Stimulated activated CD4-positive, alpha-beta T cell treated with anti-CD3 and anti-CD28 coated beads, Interleukin-1b, Interleukin-23, amount 100 ng/mL, for 4 hours (primary cell): ENCODE measurements around the gene LCE1E.

Experiments used
- DNase-seq, 2 donors: peaks; one replicate each; pipeline ENCODE4 v3.0.0-alpha.2; 2020; ENCODE audit warnings: low read depth in 2 of 2

Gene LCE1E

DNA sequence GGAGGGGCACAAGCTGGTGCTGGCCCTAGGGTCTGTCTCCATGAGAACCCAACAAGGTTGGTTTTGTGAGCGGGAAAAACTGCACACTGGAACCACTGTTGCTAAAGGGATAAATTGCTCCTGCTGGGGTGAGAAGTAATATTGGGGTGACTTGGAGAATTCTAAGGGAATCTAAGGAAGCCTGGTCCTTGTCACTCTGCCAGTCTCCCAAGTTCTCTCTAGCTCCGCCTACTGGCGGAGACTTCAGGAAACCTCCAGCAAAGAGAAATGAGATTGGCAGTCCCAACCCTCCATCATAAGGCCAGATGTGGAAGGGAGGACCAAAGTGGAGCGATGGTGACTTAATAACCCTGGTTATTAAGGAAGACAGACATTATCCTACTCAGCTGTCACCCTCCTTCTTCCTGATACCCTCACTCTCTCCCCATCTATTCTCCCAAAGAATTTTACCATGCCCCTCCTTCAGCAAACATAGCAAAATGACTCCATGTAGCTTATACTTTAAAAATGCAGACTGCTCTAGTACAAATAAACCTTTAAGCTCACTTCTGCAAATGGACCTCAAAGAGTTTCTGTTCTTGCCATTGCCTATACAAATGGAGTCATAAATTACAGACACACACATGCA is 8.4 kb upstream of the LCE1E start:
- no peak for DNase-seq

DNA sequence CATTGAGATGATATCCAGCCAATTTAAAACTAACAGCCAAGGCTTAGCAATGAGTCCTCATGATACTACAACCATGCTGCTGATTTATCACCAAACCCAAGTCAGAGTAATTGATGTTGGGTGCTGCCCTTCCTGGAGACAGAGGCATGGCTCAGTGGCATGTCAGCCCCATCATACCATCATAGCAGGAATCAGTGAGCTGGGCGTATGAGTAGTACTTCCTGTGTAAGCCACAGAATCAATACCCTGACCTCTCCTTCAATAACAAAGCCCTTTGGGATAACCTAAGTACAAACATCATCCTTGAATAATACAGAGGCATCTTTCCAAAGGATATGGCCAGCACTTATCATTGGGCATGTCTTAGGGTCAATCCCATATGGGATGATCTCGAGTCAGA is 3.0 kb upstream of the LCE1E start:
- no peak for DNase-seq

DNA sequence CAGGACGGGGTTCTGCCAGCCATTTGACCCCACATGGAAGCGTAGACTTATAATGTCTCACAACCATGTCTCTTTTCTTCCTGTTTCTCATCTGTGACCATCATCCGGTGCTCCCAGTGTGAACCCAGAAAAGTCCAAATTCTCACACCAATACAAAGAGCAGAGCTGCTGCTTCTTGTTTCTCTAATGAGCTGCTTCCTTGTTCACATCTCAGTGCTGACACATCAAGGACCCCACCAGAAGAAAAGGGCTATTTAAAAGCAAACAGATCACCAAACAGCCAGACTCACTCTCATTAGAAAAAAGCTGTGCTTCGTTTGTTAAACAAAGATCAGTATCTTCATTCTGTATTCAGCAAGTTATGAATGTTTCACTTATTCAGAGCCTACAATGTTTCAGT is 9.6 kb downstream of the LCE1E start:
- no peak for DNase-seq

DNA sequence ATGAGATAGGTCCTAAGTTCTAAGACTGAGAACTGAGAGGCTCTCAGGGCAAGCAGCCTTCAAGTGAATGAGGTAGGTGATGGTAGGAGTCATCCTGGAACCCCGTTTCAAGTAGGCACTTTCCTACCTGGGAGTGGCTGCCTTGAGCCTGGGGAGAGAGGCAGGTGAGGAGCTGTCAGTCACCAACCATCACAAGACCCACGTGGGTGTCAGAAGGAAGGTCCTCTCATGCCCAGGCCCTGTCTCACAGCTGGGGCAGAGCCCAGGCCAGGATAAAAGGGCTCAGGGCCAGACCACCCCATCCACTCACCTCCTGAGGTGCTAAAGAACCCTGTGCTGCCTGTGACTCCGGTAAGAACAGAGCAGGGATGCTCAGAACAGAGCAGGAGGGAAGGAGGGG is 10.4 kb downstream of the LCE1E start, which contains the start of gene LCE1D:
LCE1D (plus strand) TSS at position 301 of the 400 bp plus-strand sequence. CDS start 1,074 bp downstream, outside the sequence.
- no peak for DNase-seq

DNA sequence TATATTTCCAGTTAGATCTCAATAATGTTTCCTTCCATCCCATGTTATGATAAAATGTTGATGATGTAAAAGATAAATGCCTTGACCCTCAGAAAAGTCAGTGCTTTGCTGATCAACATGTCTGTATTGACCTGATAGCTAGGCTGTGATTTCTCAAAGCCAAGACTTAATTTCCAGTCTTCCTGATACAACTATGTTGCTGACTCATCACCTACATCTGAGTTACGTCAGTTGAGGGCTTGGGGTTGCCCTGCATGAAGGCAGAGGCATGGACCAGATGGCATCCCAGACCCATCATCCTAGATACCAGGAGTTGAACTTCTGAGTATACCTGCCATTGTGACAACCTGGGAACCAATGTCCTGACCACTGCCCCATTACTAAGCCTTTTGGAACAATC is 15.3 kb downstream of the LCE1E start:
- no peak for DNase-seq

DNA sequence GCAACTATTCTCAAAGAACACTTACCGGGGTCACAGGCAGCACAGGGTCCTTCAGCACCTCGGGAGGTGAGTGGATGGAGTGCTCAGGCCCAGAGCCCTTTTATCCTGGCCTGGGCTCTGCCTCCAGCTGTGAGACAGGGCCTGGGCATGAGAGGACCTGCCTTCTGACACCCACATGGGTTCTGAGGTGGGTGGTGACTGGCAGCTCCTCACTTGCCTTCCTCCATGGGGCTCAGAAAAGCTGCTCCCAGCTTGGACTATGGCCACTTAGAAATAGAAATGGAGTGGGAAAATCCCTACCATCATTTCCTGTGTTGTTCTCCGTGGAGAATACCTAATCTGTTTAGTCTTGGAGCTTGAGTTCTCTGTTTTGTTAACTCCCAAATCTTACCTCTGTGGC is 20.5 kb downstream of the LCE1E start, which contains the start of gene LCE1C:
LCE1C (minus strand) TSS at position 76 of the 400 bp plus-strand sequence. CDS start 1,173 bp downstream, outside the sequence.
- DNase-seq = no peak

DNA sequence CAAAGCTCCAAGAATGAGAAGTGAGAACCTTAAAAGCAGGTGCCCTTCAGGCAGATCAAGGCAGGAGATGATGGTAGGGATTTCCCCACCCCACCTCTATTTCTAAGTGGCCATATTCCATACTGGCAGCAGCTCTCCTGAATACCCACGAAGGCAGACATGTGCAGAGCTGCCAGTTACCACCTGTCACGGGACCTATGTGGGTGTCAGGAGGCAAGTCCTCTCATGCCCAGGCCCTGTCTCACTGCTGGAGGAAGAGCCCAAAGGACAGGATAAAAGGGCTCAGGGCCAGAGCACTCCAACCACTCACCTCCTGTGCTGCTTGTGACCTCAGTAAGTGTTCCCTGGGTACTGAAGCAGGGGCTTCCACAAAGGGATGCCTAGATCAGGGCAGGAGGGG is 25.0 kb downstream of the LCE1E start:
- DNase-seq = no peak

DNA sequence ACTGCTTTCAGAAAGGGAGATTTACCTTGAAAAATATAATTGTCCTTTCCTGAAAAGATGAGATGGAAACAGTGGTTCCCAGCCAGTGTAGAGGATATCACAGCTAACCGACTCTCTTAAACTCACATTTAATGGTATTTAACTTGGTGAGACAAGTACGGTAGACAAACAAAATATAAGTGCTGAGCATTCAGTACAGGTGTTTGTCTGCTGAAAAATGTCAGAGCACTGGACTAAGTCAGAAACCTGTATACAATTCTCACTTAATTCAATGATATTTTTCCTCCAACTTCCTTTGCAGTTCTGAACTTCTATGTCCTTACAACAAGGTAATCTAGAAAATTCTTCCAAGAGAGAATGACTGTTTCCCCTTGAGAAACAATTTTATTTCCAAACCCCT is 25.6 kb downstream of the LCE1E start, which contains the start of gene LCE1B:
LCE1B (plus strand) TSS at position 301 of the 400 bp plus-strand sequence. CDS start 476 bp downstream, outside the sequence.
- DNase-seq = no peak

DNA sequence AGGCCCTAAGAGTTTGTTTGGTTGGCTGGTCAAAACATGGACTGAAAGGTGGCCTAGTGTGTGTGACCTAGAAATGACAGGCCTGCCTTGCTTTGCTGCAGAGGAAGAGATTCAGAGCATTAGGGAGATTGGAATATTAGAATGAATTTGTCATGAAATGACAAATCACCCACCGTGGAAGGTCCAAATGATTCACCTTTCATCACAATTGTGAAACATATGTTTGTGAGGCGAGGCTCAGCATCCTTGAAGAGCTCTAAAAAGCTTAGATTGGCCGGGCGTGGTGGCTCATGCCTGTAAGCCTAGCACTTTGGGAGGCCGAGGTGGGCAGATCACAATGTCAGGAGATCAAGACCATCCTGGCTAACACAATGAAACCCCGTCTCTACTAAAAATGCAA is 31.3 kb downstream of the LCE1E start:
- no peak for DNase-seq

DNA sequence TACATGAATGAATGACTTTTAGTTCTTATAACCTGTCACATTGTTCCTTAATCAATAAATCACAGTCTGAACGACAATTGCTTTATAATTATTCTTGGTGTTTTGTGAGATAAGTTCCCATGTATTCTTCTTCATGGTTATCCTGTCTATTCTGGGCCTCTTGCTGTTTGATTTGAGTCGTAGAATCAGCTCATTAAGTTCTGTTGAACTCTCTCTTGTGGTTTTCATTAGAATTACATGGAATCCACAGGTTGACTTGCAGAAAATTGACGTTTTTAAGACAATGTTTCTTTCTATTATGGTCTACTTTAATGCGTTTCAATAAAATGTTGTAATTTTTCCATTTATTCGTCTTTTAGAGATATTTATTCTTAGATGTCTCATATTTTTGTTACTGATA is 37.2 kb downstream of the LCE1E start:
- no peak for DNase-seq

DNA sequence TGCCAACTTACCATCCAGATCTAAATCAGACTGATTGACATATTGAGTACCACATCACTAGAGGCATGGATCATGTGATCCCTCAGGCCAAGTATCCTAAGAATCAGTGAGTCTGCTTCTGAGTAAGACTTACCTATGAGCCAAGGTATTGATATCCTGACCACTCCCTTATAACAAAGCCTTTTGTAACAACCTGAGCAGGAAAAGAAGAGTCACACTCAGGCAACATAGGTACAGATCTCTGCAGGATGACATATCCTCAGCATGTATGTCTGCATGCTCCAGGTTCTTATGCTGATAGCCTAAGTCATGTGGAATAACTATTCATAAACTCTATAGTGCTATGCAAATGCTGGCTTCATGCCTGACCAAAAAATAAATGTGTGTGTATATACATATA is 38.9 kb downstream of the LCE1E start:
- DNase-seq = no peak

DNA sequence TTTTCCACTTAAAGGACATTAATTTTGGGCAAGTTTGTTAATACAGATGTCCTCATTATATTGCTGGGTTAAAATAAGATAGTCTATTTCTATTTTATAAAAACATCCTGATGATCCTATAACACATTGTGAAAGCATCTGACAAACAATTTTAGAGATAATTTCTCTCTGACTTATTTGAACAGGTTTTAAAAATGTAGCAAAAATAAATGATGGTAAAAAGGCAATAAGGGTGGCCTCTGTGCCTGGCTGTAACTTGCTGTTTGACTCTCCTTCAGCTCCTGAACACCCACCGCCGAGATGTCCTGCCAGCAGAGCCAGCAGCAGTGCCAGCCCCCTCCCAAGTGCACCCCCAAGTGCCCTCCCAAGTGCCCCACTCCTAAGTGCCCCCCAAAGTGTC is 41.1 kb downstream of the LCE1E start, which contains the start of gene LCE1A:
LCE1A (plus strand) TSS at position 301 of the 400 bp plus-strand sequence; CDS start at position 301, 0 bp downstream.
- no peak for DNase-seq

DNA sequence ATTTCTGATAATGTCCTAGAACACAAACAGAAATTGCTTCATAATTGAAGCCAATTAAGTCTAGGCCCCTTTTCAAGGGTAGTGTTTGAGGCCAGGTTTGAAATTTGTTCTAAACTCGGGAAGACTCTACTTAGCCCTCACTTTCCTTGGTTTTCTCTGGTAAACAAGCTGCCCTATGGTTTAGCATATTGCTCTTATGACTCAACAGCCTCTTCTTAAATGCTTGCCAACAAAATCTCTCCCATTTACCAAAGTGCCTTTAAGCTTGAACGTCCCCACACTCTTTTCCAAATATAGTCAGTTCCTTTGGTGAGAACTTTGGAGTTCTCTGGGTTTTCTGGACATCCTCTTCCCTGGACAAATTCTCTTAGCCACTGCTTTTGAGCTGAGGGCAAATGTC is 50.8 kb downstream of the LCE1E start:
- no peak for DNase-seq
